Stimulated activated CD4-positive, alpha-beta T cell treated with anti-CD3 and anti-CD28 coated beads, Interleukin-1b, Interleukin-23, amount 100 ng/mL, for 48 hours (primary cell): Measurements from ENCODE around the gene SEC11A.

Source experiments
- DNase-seq: peaks from one replicate; pipeline ENCODE4 v3.0.0-alpha.2; 2020

Gene SEC11A

GRCh38 chr15:84634228-84634837, 81.6 kb downstream of the SEC11A start:
- DNase-seq: no peak

DNA sequence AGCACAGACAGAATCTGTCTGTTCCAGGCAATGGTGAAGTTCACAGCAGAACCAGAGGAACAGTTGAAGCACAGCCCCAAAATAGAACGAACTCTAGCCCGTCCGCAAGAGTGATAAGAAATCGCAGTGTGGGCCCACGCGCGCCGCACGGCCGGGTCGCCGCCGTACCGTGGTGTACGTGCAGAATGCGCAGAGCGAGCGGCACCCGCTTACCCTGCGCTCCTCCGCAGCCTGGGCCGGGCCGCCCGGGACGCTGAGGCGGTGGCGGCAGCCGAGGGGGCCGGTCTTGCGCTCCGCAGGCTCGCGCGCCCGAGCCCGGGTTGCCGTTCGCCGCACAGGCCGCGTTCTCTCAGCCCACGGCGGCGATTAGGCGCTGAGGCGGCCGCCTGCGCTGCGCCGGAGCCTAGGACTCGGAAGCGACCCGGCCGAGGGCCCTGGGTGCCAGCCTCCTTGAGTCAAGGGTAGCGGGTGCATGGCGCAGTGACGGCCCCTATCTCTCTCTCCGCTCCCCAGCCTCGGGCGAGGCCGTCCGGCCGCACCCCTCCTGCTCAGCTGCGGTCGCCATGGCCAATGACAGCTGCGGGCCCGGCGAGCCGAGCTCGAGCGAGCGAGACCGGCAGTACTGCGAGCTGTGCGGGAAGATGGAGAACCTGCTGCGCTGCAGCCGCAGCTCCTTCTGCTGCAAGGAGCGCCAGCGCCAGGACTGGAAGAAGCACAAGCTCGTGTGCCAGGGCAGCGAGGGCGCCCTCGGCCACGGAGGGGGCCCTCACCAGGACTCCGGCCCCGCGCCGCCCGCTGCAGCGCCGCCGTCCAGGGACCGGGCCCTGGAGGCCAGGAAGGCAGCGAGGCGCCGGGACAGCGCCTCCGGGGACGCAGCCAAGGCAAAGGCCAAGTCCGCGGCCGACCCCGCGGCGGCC, 82.4 kb downstream of the SEC11A start:
- DNase-seq: peak; percentile 69

GRCh38 chr15:84631706-84632272, 84.2 kb downstream of the SEC11A start:
- DNase-seq: no peak

GRCh38 chr15:84629033-84629432, 86.9 kb downstream of the SEC11A start:
- DNase-seq: no peak

DNA sequence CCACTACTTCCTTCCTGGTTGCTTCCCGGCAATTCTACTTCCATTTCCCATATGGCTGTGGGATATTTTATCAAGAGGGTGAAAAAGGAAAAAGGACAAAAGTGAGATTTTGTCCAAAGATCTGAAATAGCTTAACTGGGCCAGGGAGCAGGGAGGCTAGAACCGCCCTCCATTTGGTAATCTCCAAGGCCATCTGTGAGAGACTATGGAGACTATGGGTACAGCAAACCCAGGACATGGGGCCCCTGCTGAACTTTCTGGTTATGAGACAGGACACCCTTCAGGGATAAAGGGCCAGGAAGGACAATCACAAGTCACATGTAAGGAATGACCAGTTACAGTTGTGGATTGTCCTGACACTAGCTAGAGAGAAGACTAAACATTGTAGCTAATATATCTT, 90.8 kb downstream of the SEC11A start:
- DNase-seq: no peak

GRCh38 chr15:84624359-84624758, 91.6 kb downstream of the SEC11A start:
- no peak for DNase-seq

DNA sequence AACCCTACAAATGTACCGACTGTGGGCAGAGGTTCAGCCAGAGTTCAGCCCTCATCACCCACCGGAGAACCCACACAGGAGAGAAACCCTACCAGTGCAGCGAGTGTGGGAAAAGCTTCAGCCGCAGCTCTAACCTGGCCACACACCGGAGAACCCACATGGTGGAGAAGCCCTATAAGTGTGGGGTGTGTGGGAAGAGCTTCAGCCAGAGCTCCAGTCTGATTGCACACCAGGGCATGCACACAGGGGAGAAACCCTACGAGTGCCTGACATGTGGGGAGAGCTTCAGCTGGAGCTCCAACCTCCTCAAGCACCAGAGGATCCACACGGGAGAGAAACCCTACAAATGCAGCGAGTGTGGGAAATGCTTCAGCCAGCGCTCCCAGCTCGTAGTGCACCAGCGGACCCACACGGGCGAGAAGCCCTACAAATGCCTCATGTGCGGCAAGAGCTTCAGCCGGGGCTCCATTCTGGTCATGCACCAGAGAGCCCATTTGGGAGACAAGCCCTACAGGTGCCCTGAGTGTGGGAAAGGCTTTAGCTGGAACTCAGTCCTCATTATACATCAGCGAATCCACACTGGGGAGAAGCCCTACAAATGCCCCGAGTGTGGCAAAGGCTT, 94.5 kb downstream of the SEC11A start:
- no peak for DNase-seq

- DNase-seq: no peak
Observed at GRCh38 chr15:84620626-84621025, 95.3 kb downstream of the SEC11A start.
